ACC112 (cell line): ENCODE measurements around the gene RAP1GAP2.
"Not testable (repeated sequence)": the region's sequence is repeated elsewhere in the genome, so short reads cannot be mapped to it uniquely, and the experiment has no call there.

ENCODE experiments used
- H2AFZ ChIP-seq: fragments of 200-600 bp; sonication (generic); one replicate; pipeline ENCODE4 v1.6.0; 2017; ENCODE audit warnings: antibody characterized with exemption, low read length; ENCODE audit not compliant: unreplicated experiment
- H3K27ac ChIP-seq: fragments of 200-600 bp; sonication (generic); 2 replicates; pipeline ENCODE4 v1.5.1; 2014; ENCODE audit warnings: low read depth, mild to moderate bottlenecking, antibody characterized with exemption, low read length, moderate library complexity
- H3K27me3 ChIP-seq: fragments of 200-600 bp; sonication (generic); 2 replicates; pipeline ENCODE4 v1.6.1; 2014; ENCODE audit warnings: mild to moderate bottlenecking, antibody characterized with exemption, low read length, moderate library complexity, mixed read lengths; ENCODE audit not compliant: insufficient read depth
- H3K36me3 ChIP-seq: fragments of 200-600 bp; sonication (generic); 2 replicates; pipeline ENCODE4 v1.6.1; 2016; ENCODE audit warnings: mild to moderate bottlenecking, antibody characterized with exemption, low read length, moderate library complexity, mixed read lengths; ENCODE audit not compliant: insufficient read depth
- H3K4me1 ChIP-seq: fragments of 200-600 bp; sonication (generic); one replicate; pipeline ENCODE4 v1.6.1; 2016; ENCODE audit warnings: low read length, mixed read lengths; ENCODE audit not compliant: insufficient read depth, unreplicated experiment, control insufficient read depth
- H3K4me3 ChIP-seq: fragments of 200-600 bp; sonication (generic); 2 replicates; pipeline ENCODE4 v1.5.1; 2014; ENCODE audit warnings: mild to moderate bottlenecking, low read depth, low read length
- H3K79me2 ChIP-seq: fragments of 200-600 bp; sonication (generic); one replicate; pipeline ENCODE4 v1.6.0; 2016; ENCODE audit warnings: low read length; ENCODE audit not compliant: control insufficient read depth, unreplicated experiment, insufficient read depth

RAP1GAP2 gene

DNA sequence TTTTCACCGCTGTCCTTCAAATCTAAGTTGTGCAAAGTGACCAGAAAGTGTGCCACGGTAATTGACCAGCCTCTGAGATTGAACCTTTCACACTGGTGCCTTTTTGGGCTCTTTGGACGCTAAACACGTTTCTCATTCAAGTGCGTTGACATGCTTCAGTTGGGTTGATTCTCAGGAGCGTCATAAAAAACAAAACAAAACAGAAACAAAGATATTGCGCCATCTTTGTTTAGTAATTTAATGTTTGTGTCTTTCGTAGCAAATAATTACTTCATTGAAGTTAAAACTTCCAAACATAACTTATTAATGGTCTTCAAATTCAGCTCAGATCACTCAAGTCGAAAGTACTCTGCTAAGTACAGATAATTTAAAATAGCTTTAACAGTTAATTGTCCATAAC, 187.0 kb downstream of the RAP1GAP2 start:
- no peaks in the 10 kb centered on the region for H3K27me3 ChIP-seq
- H2AFZ ChIP-seq = peak overlapping the region; percentile 73
- peaks cover 7% of the 10 kb centered on the region for H3K4me1 ChIP-seq
- no peaks in the 10 kb centered on the region for H3K36me3 ChIP-seq
- no peaks in the 10 kb centered on the region for H3K79me2 ChIP-seq
- peak overlapping the region; percentile 32; the same call in 1 of the 2 replicates for H3K27ac ChIP-seq
- peak overlapping the region; percentile 52; the same call in 1 of the 2 replicates for H3K4me3 ChIP-seq

- Histone ChIP-seq H3K27me3 (no peaks in the 10 kb centered on the region), H3K27ac (no peak overlapping the region), H3K4me3 (no peak overlapping the region), H3K36me3 (peaks cover 4% of the 10 kb centered on the region; the same call in 1 of the 2 replicates), H3K4me1 (peaks cover 7% of the 10 kb centered on the region), H2AFZ (no peak overlapping the region), H3K79me2 (no peaks in the 10 kb centered on the region)
These were observed 189.1 kb downstream of the RAP1GAP2 start for GRCh38 chr17:2985318-2985717.

DNA sequence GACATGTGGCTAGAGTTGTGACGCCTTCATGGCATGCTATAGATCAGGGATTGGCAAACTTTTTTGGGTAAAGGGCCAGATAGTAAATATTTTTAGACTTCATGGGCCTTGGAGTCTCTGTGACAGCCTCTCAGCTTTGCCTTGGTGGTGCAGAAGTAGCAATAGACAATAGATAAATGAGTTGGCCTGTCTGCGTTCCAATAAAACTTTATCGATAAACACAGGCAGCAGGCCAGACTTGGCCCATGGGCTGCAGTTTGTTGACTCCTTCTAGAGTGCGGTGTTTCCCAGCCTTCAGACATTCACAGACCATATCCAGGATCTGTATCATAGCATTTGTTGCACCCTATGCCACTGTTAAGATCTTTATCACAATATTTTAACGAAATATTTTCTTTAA, 190.7 kb downstream of the RAP1GAP2 start:
- peaks cover 4% of the 10 kb centered on the region; the same call in 1 of the 2 replicates for H3K36me3 ChIP-seq
- peaks cover 7% of the 10 kb centered on the region for H3K4me1 ChIP-seq
- no peak overlapping the region for H3K27ac ChIP-seq
- no peaks in the 10 kb centered on the region for H3K79me2 ChIP-seq
- no peak overlapping the region for H2AFZ ChIP-seq
- no peaks in the 10 kb centered on the region for H3K27me3 ChIP-seq
- no peak overlapping the region for H3K4me3 ChIP-seq

DNA sequence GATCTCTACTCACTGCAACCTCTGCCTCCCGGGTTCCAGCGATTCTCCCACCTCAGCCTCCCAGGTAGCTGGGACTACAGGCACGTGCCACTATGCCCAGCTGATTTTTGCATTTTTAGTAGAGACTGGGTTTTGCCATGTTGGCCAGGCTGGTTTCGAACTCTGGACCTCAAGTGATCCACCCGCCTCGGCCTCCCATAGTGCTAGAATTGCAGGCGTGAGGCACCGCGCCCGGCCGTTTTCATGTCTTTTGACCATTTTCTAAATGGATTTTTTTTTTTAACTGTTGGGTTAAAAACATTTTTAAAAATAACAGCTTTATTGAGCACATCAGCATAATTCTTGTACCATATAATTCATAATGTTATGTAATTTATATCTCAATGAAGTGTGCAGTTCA, 193.2 kb downstream of the RAP1GAP2 start:
- not testable (repeated sequence) for H3K4me3 ChIP-seq, H3K36me3 ChIP-seq, H3K79me2 ChIP-seq, H3K27ac ChIP-seq, H3K4me1 ChIP-seq, H3K27me3 ChIP-seq, H2AFZ ChIP-seq

GRCh38 chr17:2989855-2990254, 193.6 kb downstream of the RAP1GAP2 start:
- Histone ChIP-seq H3K4me3 (no peak overlapping the region), H3K79me2 (no peaks in the 10 kb centered on the region), H2AFZ (no peak overlapping the region), H3K4me1 (no peaks in the 10 kb centered on the region), H3K27me3 (no peaks in the 10 kb centered on the region), H3K27ac (no peak overlapping the region), H3K36me3 (peaks cover 4% of the 10 kb centered on the region; the same call in 1 of the 2 replicates)

GRCh38 chr17:2990396-2990795, 194.2 kb downstream of the RAP1GAP2 start:
- Histone ChIP-seq H3K4me3 (no peak overlapping the region), H2AFZ (no peak overlapping the region), H3K79me2 (no peaks in the 10 kb centered on the region), H3K4me1 (no peaks in the 10 kb centered on the region), H3K27ac (no peak overlapping the region), H3K27me3 (no peaks in the 10 kb centered on the region), H3K36me3 (peaks cover 4% of the 10 kb centered on the region; the same call in 1 of the 2 replicates)

DNA sequence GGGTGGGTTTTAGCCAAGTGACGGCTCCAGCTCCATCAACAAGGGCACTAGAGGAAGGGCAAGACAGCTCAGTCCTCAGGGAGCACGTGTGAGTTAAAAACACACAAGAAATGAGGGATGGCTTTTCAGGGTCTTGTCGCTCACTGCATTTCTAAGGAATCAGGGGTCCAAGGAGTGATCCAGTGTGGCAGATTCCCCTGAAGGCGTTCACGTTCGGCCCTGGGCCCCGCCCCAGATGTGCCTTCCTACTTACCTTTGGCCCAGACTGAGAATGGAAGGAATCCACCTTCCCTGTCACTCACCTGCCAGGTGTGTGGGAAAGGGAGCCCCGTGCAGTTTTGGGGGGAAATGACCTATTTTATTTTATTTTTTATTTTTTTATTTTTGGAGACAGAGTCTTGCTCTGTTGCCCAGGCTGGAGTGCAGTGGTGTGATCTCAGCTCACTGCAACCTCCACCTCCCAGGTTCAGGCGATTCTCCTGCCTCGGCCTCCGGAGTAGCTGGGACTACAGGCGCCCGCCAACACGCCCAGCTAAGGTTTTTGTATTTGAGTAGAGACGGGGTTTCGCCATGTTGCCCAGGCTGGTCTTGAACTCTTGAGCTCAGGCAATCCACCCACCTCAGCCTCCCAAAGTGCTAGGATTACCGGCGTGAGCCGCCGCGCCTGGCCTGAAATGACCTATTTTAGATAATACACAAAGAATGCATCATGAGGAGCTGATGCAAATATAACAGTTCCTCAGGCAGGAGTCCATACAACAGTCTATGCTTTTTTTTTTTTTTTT, 195.3 kb downstream of the RAP1GAP2 start:
- H3K36me3 ChIP-seq, H3K4me3 ChIP-seq, H3K27me3 ChIP-seq, H3K27ac ChIP-seq, H3K79me2 ChIP-seq, H2AFZ ChIP-seq, H3K4me1 ChIP-seq: not testable (repeated sequence)

DNA sequence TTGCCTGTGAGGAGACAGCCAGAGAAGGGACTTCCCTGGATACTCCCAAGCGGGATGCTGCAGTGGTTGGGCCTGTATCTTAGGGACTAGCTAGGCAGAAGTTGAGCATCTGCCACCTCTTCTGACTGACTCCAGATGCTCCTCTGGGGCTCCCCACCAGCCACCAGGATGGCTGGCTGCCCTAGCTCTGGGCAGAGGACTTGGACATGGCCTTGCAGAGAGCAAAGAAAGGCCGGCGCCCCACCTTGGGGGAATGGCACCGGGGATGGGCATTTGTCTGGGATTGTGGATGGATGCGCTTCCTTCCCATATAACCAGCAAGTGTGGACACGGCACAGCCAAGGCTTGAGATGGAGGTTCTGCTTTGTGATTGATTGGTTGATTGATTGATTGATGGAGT, 198.2 kb downstream of the RAP1GAP2 start:
- peaks cover 13% of the 10 kb centered on the region; the same call in 1 of the 2 replicates for H3K36me3 ChIP-seq
- no peaks in the 10 kb centered on the region for H3K79me2 ChIP-seq
- peaks cover 4% of the 10 kb centered on the region for H3K4me1 ChIP-seq
- H3K4me3 ChIP-seq = no peak overlapping the region
- H3K27me3 ChIP-seq = no peaks in the 10 kb centered on the region
- no peak overlapping the region for H2AFZ ChIP-seq
- H3K27ac ChIP-seq = no peak overlapping the region

- Histone ChIP-seq H3K27ac (no peak overlapping the region), H3K4me3 (no peak overlapping the region), H3K27me3 (no peaks in the 10 kb centered on the region), H3K36me3 (peaks cover 9% of the 10 kb centered on the region; the same call in 1 of the 2 replicates), H3K4me1 (peaks cover 4% of the 10 kb centered on the region), H3K79me2 (no peaks in the 10 kb centered on the region), H2AFZ (no peak overlapping the region)
These were observed 199.1 kb downstream of the RAP1GAP2 start for GRCh38 chr17:2995377-2995776.

DNA sequence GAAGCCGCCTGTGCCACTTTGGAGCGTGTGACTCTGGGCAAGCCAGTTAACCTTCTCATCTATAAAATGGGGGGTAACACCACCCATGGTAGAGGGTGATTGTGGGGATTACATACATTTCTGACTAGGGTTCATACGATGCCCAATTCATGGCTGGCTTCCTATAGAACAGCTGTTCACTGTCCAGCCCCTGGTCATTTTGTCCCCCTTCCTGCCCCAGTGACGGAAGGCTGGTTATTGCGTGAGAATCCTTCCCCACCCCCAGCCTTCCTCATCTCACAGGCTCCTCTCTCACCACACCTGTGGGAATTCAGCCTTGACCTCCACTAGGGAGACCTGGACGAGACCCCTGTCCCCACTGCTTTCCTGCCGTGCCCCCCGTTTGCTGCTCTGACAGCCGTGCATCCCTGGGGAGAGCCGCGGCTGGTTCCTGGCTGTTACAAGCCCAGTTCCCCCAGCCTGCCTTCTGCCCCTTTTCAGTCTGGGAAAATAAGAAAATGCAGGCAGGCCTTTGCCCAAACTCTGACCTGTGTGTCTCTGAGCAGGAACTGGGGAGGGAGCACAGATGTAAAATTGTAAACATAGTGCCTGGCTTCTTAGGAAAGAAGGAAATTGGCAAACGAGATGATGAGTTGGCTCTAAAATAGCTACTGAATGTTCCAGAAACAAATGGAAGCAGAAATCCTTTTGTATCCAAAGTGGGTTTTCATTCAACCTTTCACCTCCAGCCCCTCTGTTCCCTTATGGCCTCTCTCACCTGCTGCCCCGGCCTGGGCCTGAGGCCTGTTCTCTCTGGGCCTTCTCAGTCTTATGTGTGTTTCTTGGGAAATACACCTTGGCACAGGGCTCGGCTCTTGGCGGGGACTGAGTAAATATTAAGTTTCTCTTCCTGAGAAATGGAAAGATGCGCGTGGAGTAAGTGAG, 199.9 kb downstream of the RAP1GAP2 start:
- Histone ChIP-seq H3K4me3 (no peak overlapping the region), H3K27ac (peak overlapping the region; percentile 34), H3K79me2 (no peaks in the 10 kb centered on the region), H3K36me3 (peaks cover 9% of the 10 kb centered on the region; the same call in 1 of the 2 replicates), H3K4me1 (peaks cover 4% of the 10 kb centered on the region), H2AFZ (no peak overlapping the region), H3K27me3 (no peaks in the 10 kb centered on the region)
